Psoas muscle (tissue), 8 donors: Measurements from ENCODE around the gene MIOS. TPM values are rescaled to one million over a fixed set of nuclear protein-coding genes. Genes with fewer than 3 reads are reported as not detected.
A peak's percentile ranks its signal among the peaks of the same experiment; 100 is the strongest.

ENCODE experiments used
- ATAC-seq, 4 donors: fragments of 200-7000 bp; cut with Tn5 transposase; one replicate each; pipeline ENCODE4 v1.9.1; 2020; ENCODE audit warnings: moderate library complexity in 3 of 4, mild to moderate bottlenecking in 2 of 4
- DNase-seq, 2 donors: peaks; one replicate each; pipeline ENCODE4 v3.0.0-alpha.2; 2020
- H3K27ac ChIP-seq: fragments of 200-600 bp; one replicate; pipeline ENCODE4 v1.8.0; 2022
- H3K27me3 ChIP-seq, 3 donors: fragments of 200-600 bp in 1 of 3; one replicate each; pipeline versions ENCODE4 v1.6.1 to v1.8.0; 2013 to 2022; ENCODE audit warnings: low read length in 2 of 3, mild to moderate bottlenecking in 2 of 3, moderate library complexity in 1 of 3; ENCODE audit not compliant: insufficient read depth in 3 of 3
- H3K36me3 ChIP-seq, 2 donors: fragments of 200-600 bp in 1 of 2; one replicate each; pipeline versions ENCODE4 v1.6.1 to v1.8.0; 2013 to 2022; ENCODE audit warnings: low read depth in 1 of 2, mild to moderate bottlenecking in 1 of 2, moderate library complexity in 1 of 2; ENCODE audit not compliant: insufficient read depth in 1 of 2
- H3K4me1 ChIP-seq: fragments of 200-600 bp; one replicate; pipeline ENCODE4 v1.8.0; 2022
- H3K4me3 ChIP-seq: fragments of 200-600 bp; one replicate; pipeline ENCODE4 v1.8.0; 2022; ENCODE audit warnings: mild to moderate bottlenecking
- H3K9me3 ChIP-seq: fragments of 200-600 bp; one replicate; pipeline ENCODE4 v1.8.0; 2022
- CTCF ChIP-seq: fragments of 200-600 bp; IDR thresholded peaks from one replicate; pipeline ENCODE4 v1.8.0; 2022; ENCODE audit warnings: antibody characterized with exemption
- WGBS, 3 donors: extraction: QIAGEN DNeasy Blood & Tissue Kit; methylation state at CpG; one replicate each; pipeline versions ENCODE4 v1.1.6 to v1.1.7; 2013; 5-methylcytosine and 5-hydroxymethylcytosine counted together
- intact Hi-C, 2 donors: fragments of 100-400 bp; cut with DNase I; formaldehyde crosslinking; loops; one replicate each; pipeline versions ENCODE4 v1.11.0 to v1.14.2; 2022
- polyA plus RNA-seq, 3 donors: library from polyadenylated mRNA; stranded (reverse); fragments of 200-250 nt; gene quantifications; one replicate each; pipeline ENCODE4 v1.2.3, GENCODE V29; 2013
- total RNA-seq, 4 donors: library from RNA; stranded (reverse); fragmentation: NEBNext Ultra II Directional in 2 of 4; extraction: Animal tissue kit (Norgen Biotek cat#: 25700) in 2 of 4; gene quantifications; one replicate each; pipeline versions ENCODE4 v1.2.1 to v1.2.4, GENCODE V29; 2021 to 2023
- donor health status: healthy with polysubstance abuse.
- donor health status: DM: no; HTN: no; CAD: no; lungs with moderate emphysema.
- donor health status: Bipolar disorder and iron deficiency.
- donor health status: healthy.
- donor health status: DM: yes; HTN: yes; CAD: no.
- donor health status: DM: no; HTN: no; CAD: no.
- donor health status: DM: no; HTN: no; CAD: no.
- donor health status: DM: yes; HTN: yes; CAD: no.

MIOS gene
- total and polyA plus RNA-seq, 7 donors: 65.2 to 219 (median 76.3) TPM

- H3K27me3 ChIP-seq: no peaks in the 10 kb centered on the region
- H3K9me3 ChIP-seq: no peaks in the 10 kb centered on the region
- H3K4me1 ChIP-seq: no peaks in the 10 kb centered on the region
- DNase-seq: no peak
- H3K27ac ChIP-seq: no peak overlapping the region
- 87 to 93% (median 92%) methylated on average over 4 of the region's 4 CpGs for WGBS, 3 donors
- no peak for ATAC-seq
- H3K4me3 ChIP-seq: no peak overlapping the region
- TF ChIP-seq CTCF: no peak
- intact Hi-C loops: no loop called here
- peaks cover 0 to 11% of the 10 kb centered on the region in 2 donors for H3K36me3 ChIP-seq
Measured at GRCh38 chr7:7529328-7529727, 37.4 kb upstream of the MIOS start.

GRCh38 chr7:7533831-7534430, 32.8 kb upstream of the MIOS start:
- ATAC-seq (no peak), DNase-seq (no peak)
- Histone ChIP-seq H3K9me3 (no peaks in the 10 kb centered on the region), H3K36me3 (peaks cover 0 to 11% of the 10 kb centered on the region in 2 donors), H3K4me1 (peaks cover 5% of the 10 kb centered on the region), H3K27me3 (no peaks in the 10 kb centered on the region), H3K4me3 (no peak overlapping the region), H3K27ac (no peak overlapping the region)
- no peak for TF ChIP-seq CTCF
- intact Hi-C loops: no loop called here
- WGBS, 3 donors: 66 to 70% (median 68%) methylated on average over 3 of the region's 3 CpGs

- intact Hi-C loops: loop anchor here in 1 of 2 donors (5.0 kb wide), 1 partner anchor 113 kb away; no protein-coding TSS in a partner anchor
- Histone ChIP-seq H3K4me1 (peaks cover 5% of the 10 kb centered on the region), H3K36me3 (peaks cover 0 to 11% of the 10 kb centered on the region in 2 donors), H3K9me3 (no peaks in the 10 kb centered on the region), H3K27ac (peak within 1 kb of the TSS; percentile 51), H3K4me3 (peak within 1 kb of the TSS; percentile 55), H3K27me3 (no peaks in the 10 kb centered on the region)
- no peak for DNase-seq
- peak in 2 of 4 donors; percentile 15 to 56 for ATAC-seq
- 3 to 6% (median 5%) methylated on average over 1 of the region's 1 CpG for WGBS, 3 donors
- no peak for TF ChIP-seq CTCF
Measured at GRCh38 chr7:7535691-7536090, 31.0 kb upstream of the MIOS start, which contains the start of gene COL28A1. Gene COL28A1, minus strand, starts transcription at chr7:7535873. Its CDS starts 2,998 bp downstream, at chr7:7532875.

- no peak for TF ChIP-seq CTCF
- Histone ChIP-seq H3K4me1 (peaks cover 5% of the 10 kb centered on the region), H3K27me3 (no peaks in the 10 kb centered on the region), H3K4me3 (peak overlapping the region; percentile 55), H3K9me3 (no peaks in the 10 kb centered on the region), H3K27ac (no peak overlapping the region), H3K36me3 (peaks cover 0 to 5% of the 10 kb centered on the region in 2 donors)
- ATAC-seq (no peak), DNase-seq (no peak)
- intact Hi-C loops: loop anchor here in 1 of 2 donors (5.0 kb wide), 1 partner anchor 114 kb away; no protein-coding TSS in a partner anchor
- WGBS, 3 donors: 56 to 75% (median 66%) methylated on average over 5 of the region's 5 CpGs
Measured at GRCh38 chr7:7536396-7537019, 30.2 kb upstream of the MIOS start.
